Keratinocyte (primary cell): Measurements from ENCODE around the gene BLOC1S6. TPM values are rescaled to one million over a fixed set of nuclear protein-coding genes. Genes with fewer than 3 reads are reported as not detected.

Experiments used
- DNase-seq: peaks from one replicate; pipeline ENCODE4 v3.0.0-alpha.2; 2011; ENCODE audit warnings: low read depth, missing footprints, low spot score
- FAIRE-seq: peaks from 2 replicates; lab custom pipeline; 2011; peaks lifted over from hg19 to GRCh38; lab: Jason Lieb, UNC
- H2AFZ ChIP-seq: 2 replicates; pipeline ENCODE4 v1.6.0; 2012; ENCODE audit warnings: low read length, control low read depth, inconsistent platforms; ENCODE audit not compliant: control insufficient read depth
- H3K27ac ChIP-seq: 2 replicates; pipeline ENCODE4 v1.5.1; 2011; ENCODE audit warnings: low read length; ENCODE audit not compliant: control insufficient read depth, insufficient read depth
- H3K27me3 ChIP-seq: 3 replicates; pipeline ENCODE4 v1.6.0; 2011; ENCODE audit warnings: low read length; ENCODE audit not compliant: control insufficient read depth, insufficient read depth; ENCODE audit errors: extremely low read depth
- H3K36me3 ChIP-seq, 2 experiments: 2 replicates in 1 of 2; 3 replicates in 1 of 2; pipeline ENCODE4 v1.5.1; 2011; ENCODE audit warnings: low read length in 2 of 2, mild to moderate bottlenecking in 1 of 2; ENCODE audit not compliant: control insufficient read depth in 2 of 2, insufficient read depth in 2 of 2; ENCODE audit errors: extremely low read depth in 1 of 2
- H3K4me1 ChIP-seq: 3 replicates; pipeline ENCODE4 v1.5.1; 2011; ENCODE audit warnings: low read length; ENCODE audit not compliant: control insufficient read depth, insufficient read depth; ENCODE audit errors: extremely low read depth
- H3K4me2 ChIP-seq: 3 replicates; pipeline ENCODE4 v1.6.0; 2011; ENCODE audit warnings: low read depth, low read length; ENCODE audit not compliant: control insufficient read depth, insufficient read depth; ENCODE audit errors: extremely low read depth
- H3K4me3 ChIP-seq, 3 experiments: fragments of 200-600 bp in 1 of 3; sonication (generic) in 1 of 3; 2 replicates in 2 of 3; 3 replicates in 1 of 3; pipeline ENCODE4 v1.5.1; 2011 to 2016; ENCODE audit warnings: low read length in 3 of 3, mild to moderate bottlenecking in 3 of 3, control low read depth in 2 of 3, inconsistent platforms in 1 of 3, low read depth in 1 of 3, mixed read lengths in 1 of 3, mixed run types in 1 of 3, moderate library complexity in 1 of 3; ENCODE audit not compliant: control insufficient read depth in 2 of 3, insufficient read depth in 2 of 3; ENCODE audit errors: extremely low read depth in 1 of 3
- H3K79me2 ChIP-seq: 2 replicates; pipeline ENCODE4 v1.6.0; 2012; ENCODE audit warnings: low read length; ENCODE audit not compliant: control insufficient read depth, insufficient read depth
- H3K9ac ChIP-seq: 3 replicates; pipeline ENCODE4 v1.6.0; 2011; ENCODE audit warnings: low read length; ENCODE audit not compliant: control insufficient read depth, insufficient read depth; ENCODE audit errors: extremely low read depth
- H3K9me1 ChIP-seq: 3 replicates; pipeline ENCODE4 v1.6.0; 2011; ENCODE audit warnings: low read length; ENCODE audit not compliant: control insufficient read depth, insufficient read depth; ENCODE audit errors: extremely low read depth
- H3K9me3 ChIP-seq: 2 replicates; pipeline ENCODE4 v1.5.1; 2012; ENCODE audit warnings: low read depth, low read length; ENCODE audit not compliant: control insufficient read depth
- H4K20me1 ChIP-seq: 3 replicates; pipeline ENCODE4 v1.6.0; 2011; ENCODE audit warnings: low read length; ENCODE audit not compliant: control insufficient read depth, insufficient read depth; ENCODE audit errors: extremely low read depth
- EZH2 ChIP-seq: IDR thresholded peaks from one replicate; pipeline ENCODE4 v1.6.1; 2012; ENCODE audit warnings: inconsistent platforms, mild to moderate bottlenecking, low read length, moderate library complexity
- dilution Hi-C: fragments of 300-500 bp; cut with MboI; formaldehyde crosslinking; loops from one replicate; pipeline ENCODE4 v1.7.0; 2020; ENCODE audit warnings: low sequenced_read_pairs; ENCODE audit not compliant: extremely low pct_ligation_motif_present
- polyA plus RNA-seq, 5 experiments: library from polyadenylated mRNA; depleted of rRNA in 3 of 5; stranded (reverse) in 3 of 5; stranded (forward) in 1 of 5; unstranded in 1 of 5; fragments of >200 nt; gene quantifications; 1 replicate in 1 of 5; 2 replicates in 3 of 5; 3 replicates in 1 of 5; pipeline versions ENCODE4 v1.2.1 to v1.2.3, GENCODE V29; 2011 to 2012; ENCODE audit warnings: missing spikeins in 2 of 5, low read depth in 1 of 5, low replicate concordance in 1 of 5
- TF ChIP-seq, protein P1 (sequence below), 3 experiments: IDR thresholded peaks in 1 of 3; conservative IDR thresholded peaks in 1 of 3; optimal IDR thresholded peaks in 1 of 3; 2 replicates in 2 of 3; 3 replicates in 1 of 3; pipeline versions ENCODE3 to v1.5.1; 2011; ENCODE audit warnings: low read length in 3 of 3, mild to moderate bottlenecking in 3 of 3, moderate library complexity in 2 of 3, control low read depth in 1 of 3, inconsistent platforms in 1 of 3; ENCODE audit not compliant: insufficient read depth in 2 of 3; ENCODE audit errors: extremely low read depth in 1 of 3

BLOC1S6 gene
- polyA plus RNA-seq, 1 donor (not counting 4 experiments of a cell fraction or from before 2014, with no cell fraction given): 15.5 TPM

DNA sequence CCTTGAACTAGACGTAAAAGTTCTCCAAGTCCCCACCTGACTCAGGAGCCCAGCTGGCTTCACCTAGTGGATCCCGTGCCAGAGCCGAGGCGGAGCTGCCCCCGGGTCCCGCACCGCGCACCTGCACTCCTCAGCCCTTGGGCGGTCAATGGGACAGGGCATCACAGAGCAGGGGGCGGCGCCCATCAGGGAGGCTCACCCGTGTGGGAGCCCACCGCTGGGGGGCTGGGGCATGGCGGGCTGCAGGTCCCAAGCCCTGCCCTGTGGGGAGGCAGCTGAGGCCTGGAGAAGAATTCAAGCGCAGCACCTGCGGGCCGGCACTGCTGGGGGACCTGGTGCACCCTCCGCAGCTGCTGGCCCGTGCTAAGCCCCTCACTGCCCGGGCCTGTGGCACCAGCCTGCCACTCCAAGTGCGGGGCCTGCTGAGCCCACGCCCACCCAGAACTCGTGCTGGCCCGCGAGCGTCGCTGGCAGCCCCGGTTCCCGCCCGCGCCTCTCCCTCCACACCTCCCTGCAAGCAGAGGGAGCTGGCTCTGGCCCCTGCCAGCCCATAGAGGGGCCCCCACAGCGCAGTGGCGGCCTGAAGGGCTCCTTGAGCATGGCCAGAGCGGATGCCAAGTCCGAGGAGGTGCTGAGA is 63.8 kb downstream of the BLOC1S6 start:
- Histone ChIP-seq H3K4me3 (no peak overlapping the region), H3K9me3 (no peaks in the 10 kb centered on the region), H3K27me3 (no peaks in the 10 kb centered on the region), H3K36me3 (peaks cover 0 to 1% of the 10 kb centered on the region in 2 experiments), H3K9ac (no peak overlapping the region), H3K4me2 (no peak overlapping the region), H3K79me2 (peaks cover 74% of the 10 kb centered on the region), H3K9me1 (no peaks in the 10 kb centered on the region), H3K4me1 (peaks cover 21% of the 10 kb centered on the region), H4K20me1 (no peaks in the 10 kb centered on the region), H3K27ac (no peak overlapping the region), H2AFZ (no peak overlapping the region)
- DNase-seq (no peak), FAIRE-seq (no peak)
- dilution Hi-C loops: no loop called here
- no peak for TF ChIP-seq EZH2
- TF ChIP-seq, protein P1, sequence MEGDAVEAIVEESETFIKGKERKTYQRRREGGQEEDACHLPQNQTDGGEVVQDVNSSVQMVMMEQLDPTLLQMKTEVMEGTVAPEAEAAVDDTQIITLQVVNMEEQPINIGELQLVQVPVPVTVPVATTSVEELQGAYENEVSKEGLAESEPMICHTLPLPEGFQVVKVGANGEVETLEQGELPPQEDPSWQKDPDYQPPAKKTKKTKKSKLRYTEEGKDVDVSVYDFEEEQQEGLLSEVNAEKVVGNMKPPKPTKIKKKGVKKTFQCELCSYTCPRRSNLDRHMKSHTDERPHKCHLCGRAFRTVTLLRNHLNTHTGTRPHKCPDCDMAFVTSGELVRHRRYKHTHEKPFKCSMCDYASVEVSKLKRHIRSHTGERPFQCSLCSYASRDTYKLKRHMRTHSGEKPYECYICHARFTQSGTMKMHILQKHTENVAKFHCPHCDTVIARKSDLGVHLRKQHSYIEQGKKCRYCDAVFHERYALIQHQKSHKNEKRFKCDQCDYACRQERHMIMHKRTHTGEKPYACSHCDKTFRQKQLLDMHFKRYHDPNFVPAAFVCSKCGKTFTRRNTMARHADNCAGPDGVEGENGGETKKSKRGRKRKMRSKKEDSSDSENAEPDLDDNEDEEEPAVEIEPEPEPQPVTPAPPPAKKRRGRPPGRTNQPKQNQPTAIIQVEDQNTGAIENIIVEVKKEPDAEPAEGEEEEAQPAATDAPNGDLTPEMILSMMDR (optimal IDR thresholded peaks at IDR 0.05 in 1 of 3, IDR thresholded peaks at IDR 0.05 in 1 of 3, conservative IDR thresholded peaks at IDR 0.05 in 1 of 3; ENCODE audit: extremely low read depth in 1 of 3, insufficient read depth in 2 of 3, low read length in 3 of 3): no peak

DNA sequence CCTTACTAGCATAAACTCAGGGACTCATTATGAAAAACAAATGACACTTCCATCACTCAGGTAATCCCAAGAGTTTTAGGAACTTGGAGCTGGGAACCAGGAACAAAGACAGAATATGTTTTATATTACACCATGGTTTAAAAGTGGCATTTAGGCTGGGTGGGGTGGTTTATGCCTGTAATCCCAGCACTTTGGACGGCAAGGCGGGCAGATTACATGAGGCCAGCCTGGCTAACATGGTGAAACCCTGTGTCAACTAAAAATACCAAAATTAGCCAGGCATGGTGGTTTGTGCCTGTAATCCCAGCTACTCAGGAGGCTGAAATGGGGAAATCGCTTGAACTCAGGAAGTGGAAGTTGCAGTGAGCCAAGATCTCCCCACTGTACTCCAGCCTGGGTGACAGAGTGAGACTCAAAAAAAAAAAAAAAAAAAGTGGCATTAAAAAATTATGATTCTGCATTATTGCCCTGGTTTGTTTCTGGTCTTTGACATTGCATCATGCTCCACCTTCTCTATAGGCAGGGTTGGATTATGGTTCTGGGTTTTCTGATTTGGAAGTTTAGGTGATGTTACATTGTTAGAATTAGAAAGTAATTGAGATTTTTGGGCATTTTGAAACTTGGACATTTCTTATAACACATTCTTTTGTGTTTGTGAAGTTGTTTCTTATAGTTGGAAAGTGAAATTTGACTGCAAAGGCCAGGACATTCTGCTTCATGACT is 66.7 kb downstream of the BLOC1S6 start:
- H4K20me1 ChIP-seq: no peaks in the 10 kb centered on the region
- no peaks in the 10 kb centered on the region for H3K9me1 ChIP-seq
- dilution Hi-C loops: no loop called here
- DNase-seq (no peak), FAIRE-seq (no peak)
- H3K9ac ChIP-seq: no peak overlapping the region
- H3K9me3 ChIP-seq: no peaks in the 10 kb centered on the region
- no peak overlapping the region for H2AFZ ChIP-seq
- H3K79me2 ChIP-seq: peaks cover 71% of the 10 kb centered on the region
- H3K36me3 ChIP-seq: peaks cover 0 to 1% of the 10 kb centered on the region in 2 experiments
- TF ChIP-seq EZH2: no peak
- TF ChIP-seq, protein P1 (optimal IDR thresholded peaks at IDR 0.05 in 1 of 3, IDR thresholded peaks at IDR 0.05 in 1 of 3, conservative IDR thresholded peaks at IDR 0.05 in 1 of 3; ENCODE audit: extremely low read depth in 1 of 3, insufficient read depth in 2 of 3, low read length in 3 of 3): no peak
- no peak overlapping the region for H3K4me3 ChIP-seq
- no peak overlapping the region for H3K4me2 ChIP-seq
- no peaks in the 10 kb centered on the region for H3K27me3 ChIP-seq
- H3K27ac ChIP-seq: no peak overlapping the region
- H3K4me1 ChIP-seq: peaks cover 7% of the 10 kb centered on the region
